ENCODE measurements around the gene CCKAR. TPM values are rescaled to one million over a fixed set of nuclear protein-coding genes. Genes with fewer than 3 reads are reported as not detected.

Gene CCKAR
- total RNA-seq, 2 donors from 2014 or later: 1.2 TPM; not detected in 1

DNA sequence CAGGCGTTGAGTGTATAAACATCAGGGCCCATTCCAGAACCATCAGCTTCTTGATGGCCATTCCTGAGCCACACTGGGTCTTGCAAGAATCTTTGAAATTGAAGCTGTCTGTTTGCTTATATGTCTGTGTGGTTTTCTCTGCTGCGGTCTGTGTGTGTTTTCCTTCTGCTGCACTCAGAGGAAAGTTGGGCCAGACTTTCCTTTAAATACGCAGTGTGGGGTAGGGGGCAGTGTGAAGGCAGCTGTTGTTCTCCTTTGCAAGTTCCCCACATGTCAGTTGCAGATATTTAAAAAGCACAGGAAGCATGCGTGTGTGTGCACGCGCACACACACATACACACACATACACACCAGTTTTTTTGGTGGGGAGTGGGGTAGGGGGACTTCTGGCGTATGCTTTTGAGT lies 32.1 kb downstream of the CCKAR start:
- H3K9me3 ChIP-seq: no peaks in the 10 kb centered on the region
- H3K4me3 ChIP-seq: no peak overlapping the region
- no peak for DNase-seq (ENCODE audit: low spot score)
- no peak overlapping the region for H3K27ac ChIP-seq
- no peak for ATAC-seq (ENCODE audit: insufficient number of reproducible peaks, low FRiP score, low read depth)
- H3K36me3 ChIP-seq: no peaks in the 10 kb centered on the region
- TF ChIP-seq, protein P1, sequence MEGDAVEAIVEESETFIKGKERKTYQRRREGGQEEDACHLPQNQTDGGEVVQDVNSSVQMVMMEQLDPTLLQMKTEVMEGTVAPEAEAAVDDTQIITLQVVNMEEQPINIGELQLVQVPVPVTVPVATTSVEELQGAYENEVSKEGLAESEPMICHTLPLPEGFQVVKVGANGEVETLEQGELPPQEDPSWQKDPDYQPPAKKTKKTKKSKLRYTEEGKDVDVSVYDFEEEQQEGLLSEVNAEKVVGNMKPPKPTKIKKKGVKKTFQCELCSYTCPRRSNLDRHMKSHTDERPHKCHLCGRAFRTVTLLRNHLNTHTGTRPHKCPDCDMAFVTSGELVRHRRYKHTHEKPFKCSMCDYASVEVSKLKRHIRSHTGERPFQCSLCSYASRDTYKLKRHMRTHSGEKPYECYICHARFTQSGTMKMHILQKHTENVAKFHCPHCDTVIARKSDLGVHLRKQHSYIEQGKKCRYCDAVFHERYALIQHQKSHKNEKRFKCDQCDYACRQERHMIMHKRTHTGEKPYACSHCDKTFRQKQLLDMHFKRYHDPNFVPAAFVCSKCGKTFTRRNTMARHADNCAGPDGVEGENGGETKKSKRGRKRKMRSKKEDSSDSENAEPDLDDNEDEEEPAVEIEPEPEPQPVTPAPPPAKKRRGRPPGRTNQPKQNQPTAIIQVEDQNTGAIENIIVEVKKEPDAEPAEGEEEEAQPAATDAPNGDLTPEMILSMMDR (IDR thresholded peaks at IDR 0.05): no peak
- H3K27me3 ChIP-seq (replicated peaks; ENCODE audit: insufficient read depth): no peaks in the 10 kb centered on the region
- H3K4me1 ChIP-seq (ENCODE audit: control insufficient read depth in 1 of 2, low read depth in 2 of 2): no peaks in the 10 kb centered on the region

DNA sequence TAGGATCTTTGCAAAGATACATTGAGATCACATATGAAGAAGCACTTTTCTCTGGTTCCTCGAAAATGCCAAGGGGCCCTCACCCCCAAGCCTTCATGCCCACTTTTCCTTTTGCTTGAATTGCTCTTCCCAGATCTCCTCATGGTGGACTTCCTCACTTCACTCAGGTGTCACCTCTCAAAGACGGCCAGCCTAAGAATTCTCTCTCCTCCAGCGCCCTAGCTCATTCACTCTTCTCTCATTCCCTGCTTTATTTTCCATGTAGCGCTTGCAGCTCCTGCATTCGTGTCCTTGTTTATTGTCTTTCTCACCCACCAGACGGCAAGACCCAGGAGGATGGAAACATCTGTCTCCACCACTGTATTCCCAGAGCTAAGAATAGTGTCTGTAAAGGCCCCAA lies 32.9 kb downstream of the CCKAR start:
- Histone ChIP-seq H3K4me3 (no peak overlapping the region), H3K4me1 (ENCODE audit: control insufficient read depth in 1 of 2, low read depth in 2 of 2) (no peaks in the 10 kb centered on the region), H3K27ac (no peak overlapping the region), H3K36me3 (no peaks in the 10 kb centered on the region), H3K9me3 (no peaks in the 10 kb centered on the region), H3K27me3 (replicated peaks; ENCODE audit: insufficient read depth) (no peaks in the 10 kb centered on the region)
- ATAC-seq (ENCODE audit: insufficient number of reproducible peaks, low FRiP score, low read depth) (no peak), DNase-seq (ENCODE audit: low spot score) (no peak)
- TF ChIP-seq, protein P1 (IDR thresholded peaks at IDR 0.05): no peak

DNA sequence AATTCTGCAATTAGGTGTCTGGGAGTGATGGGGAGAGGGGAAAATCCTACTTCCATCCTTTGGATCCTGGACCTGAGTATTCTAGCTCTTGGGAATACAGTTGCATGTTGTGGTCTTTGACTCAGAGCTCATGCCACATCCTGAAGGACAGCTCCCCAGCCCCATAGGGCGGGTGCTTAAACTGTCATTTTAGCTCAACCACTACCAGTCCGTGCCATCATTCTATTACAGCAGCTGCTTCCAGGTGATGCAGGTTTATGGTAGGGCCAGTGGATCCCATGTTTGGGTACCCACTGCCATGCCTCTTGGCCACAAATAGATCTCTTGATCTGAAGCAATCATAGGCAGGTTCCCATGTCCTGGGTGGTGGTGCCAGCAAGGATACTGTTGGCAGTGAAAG lies 34.7 kb downstream of the CCKAR start:
- Histone ChIP-seq H3K4me3 (no peak overlapping the region), H3K36me3 (no peaks in the 10 kb centered on the region), H3K27me3 (replicated peaks; ENCODE audit: insufficient read depth) (no peaks in the 10 kb centered on the region), H3K9me3 (no peaks in the 10 kb centered on the region), H3K4me1 (ENCODE audit: control insufficient read depth in 1 of 2, low read depth in 2 of 2) (no peaks in the 10 kb centered on the region), H3K27ac (no peak overlapping the region)
- ATAC-seq (ENCODE audit: insufficient number of reproducible peaks, low FRiP score, low read depth) (no peak), DNase-seq (ENCODE audit: low spot score) (no peak)
- TF ChIP-seq, protein P1 (IDR thresholded peaks at IDR 0.05): no peak

DNA sequence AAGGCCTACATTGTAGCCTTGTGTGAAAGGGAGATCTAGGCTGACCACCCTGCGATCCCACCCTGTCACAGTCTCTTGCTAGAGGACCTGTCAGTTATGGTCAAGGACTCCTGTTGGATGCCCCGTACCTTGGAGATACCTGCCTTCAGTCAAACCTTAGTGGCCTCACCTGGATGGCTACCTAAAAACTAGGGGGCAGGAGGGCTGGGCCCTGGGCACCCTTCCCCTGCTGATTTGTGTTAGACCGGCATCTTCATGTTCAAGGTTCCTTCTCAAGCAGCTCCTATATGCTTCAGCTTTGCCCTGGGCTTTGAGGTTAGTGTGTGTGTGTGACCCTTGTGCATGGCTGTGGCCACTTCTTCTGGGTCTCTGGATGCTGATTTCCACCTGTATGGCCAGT lies 35.3 kb downstream of the CCKAR start:
- TF ChIP-seq, protein P1 (IDR thresholded peaks at IDR 0.05): no peak
- Histone ChIP-seq H3K9me3 (no peaks in the 10 kb centered on the region), H3K4me3 (no peak overlapping the region), H3K4me1 (ENCODE audit: control insufficient read depth in 1 of 2, low read depth in 2 of 2) (no peaks in the 10 kb centered on the region), H3K36me3 (no peaks in the 10 kb centered on the region), H3K27ac (no peak overlapping the region), H3K27me3 (replicated peaks; ENCODE audit: insufficient read depth) (no peaks in the 10 kb centered on the region)
- DNase-seq (ENCODE audit: low spot score) (no peak), ATAC-seq (ENCODE audit: insufficient number of reproducible peaks, low FRiP score, low read depth) (no peak)

DNA sequence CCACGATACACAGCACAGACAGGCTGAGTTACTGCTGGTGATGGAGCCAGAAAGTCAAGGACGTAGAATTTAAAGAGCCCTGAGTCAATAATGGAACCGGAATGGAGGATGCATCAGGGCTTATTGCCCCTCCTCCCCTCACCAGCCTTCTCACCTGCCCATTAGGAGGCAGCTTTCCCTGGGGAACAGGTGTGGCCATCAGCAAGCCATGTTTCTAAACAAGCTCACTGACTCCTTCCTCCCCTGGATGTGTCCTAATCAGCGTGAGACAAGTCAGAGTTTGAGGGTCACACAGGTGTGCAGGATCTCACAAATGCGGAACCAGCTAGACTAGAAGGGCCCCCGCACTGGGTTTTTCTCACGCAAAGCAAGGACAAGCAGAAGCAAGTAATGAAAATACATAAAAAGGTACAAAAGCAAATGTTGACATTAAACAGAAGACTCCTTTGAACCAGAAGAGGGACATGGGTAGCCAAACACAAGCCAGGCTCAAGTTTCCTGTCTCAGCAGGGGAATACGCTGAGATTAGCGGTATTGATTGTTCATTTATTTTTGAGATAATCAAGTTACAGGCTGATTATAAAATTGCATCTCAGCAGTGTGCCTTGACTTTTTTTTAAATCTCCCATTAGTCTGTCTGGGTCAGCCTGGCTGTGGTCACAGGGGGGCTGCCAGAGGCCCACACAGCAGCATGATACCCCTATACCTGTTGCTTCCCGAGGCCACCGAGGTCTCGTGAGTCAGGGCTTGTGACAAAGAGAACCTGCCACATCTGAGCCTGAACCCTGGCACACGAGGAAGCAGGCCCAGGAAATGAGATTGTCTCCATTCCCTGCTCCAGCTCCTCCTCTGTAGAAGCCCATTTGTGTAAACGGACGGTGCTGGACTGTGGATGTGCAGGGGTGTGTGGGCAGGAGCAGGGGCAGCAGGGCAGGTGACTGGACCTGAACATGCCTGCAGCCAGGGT lies 37.4 kb downstream of the CCKAR start:
- Histone ChIP-seq H3K27me3 (replicated peaks; ENCODE audit: insufficient read depth) (no peaks in the 10 kb centered on the region), H3K4me3 (no peak overlapping the region), H3K27ac (no peak overlapping the region), H3K4me1 (ENCODE audit: control insufficient read depth in 1 of 2, low read depth in 2 of 2) (no peaks in the 10 kb centered on the region), H3K36me3 (no peaks in the 10 kb centered on the region), H3K9me3 (no peaks in the 10 kb centered on the region)
- no peak for DNase-seq (ENCODE audit: low spot score)
- TF ChIP-seq, protein P1 (IDR thresholded peaks at IDR 0.05): no peak
- no peak for ATAC-seq (ENCODE audit: insufficient number of reproducible peaks, low FRiP score, low read depth)
